Body of pancreas (tissue), 4 donors: Measurements from ENCODE around the gene NCR2.

Experiments used
- POLR2A ChIP-seq, 3 donors: fragments of 450-650 bp; IDR thresholded peaks; one replicate each; pipeline ENCODE4 v1.6.1; 2016; ENCODE audit warnings: antibody characterized with exemption in 3 of 3, mild to moderate bottlenecking in 2 of 3
- TF ChIP-seq, protein P1 (sequence below), 7 experiments: fragments of 450-650 bp in 4 of 7; fragments of 200-600 bp in 3 of 7; sonication (generic) in 3 of 7; IDR thresholded peaks; one replicate each; pipeline ENCODE4 v1.5.1; 2016 to 2019; ENCODE audit warnings: antibody characterized with exemption in 7 of 7

DNA sequence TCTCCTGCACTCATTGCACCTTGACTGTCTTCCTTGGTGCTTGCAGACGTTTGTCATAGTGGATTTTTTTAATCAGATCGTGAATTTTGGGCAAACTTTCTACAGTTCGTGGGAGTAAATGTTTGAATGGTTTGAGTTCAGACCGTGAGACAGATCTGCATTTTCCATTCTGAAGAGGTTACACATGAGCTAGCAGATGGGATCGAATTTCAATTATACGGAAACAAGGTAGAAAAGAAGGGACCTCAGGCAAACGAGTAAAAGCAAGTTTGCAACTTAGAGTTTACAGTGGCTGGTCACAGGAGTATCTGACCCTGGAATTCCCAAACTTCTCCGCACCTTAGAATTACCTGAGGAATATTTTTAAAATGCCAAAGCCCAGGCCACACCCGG is 17.2 kb upstream of the NCR2 start:
- TF ChIP-seq, protein P1, sequence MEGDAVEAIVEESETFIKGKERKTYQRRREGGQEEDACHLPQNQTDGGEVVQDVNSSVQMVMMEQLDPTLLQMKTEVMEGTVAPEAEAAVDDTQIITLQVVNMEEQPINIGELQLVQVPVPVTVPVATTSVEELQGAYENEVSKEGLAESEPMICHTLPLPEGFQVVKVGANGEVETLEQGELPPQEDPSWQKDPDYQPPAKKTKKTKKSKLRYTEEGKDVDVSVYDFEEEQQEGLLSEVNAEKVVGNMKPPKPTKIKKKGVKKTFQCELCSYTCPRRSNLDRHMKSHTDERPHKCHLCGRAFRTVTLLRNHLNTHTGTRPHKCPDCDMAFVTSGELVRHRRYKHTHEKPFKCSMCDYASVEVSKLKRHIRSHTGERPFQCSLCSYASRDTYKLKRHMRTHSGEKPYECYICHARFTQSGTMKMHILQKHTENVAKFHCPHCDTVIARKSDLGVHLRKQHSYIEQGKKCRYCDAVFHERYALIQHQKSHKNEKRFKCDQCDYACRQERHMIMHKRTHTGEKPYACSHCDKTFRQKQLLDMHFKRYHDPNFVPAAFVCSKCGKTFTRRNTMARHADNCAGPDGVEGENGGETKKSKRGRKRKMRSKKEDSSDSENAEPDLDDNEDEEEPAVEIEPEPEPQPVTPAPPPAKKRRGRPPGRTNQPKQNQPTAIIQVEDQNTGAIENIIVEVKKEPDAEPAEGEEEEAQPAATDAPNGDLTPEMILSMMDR (IDR thresholded peaks at IDR 0.05) = no peak
- TF ChIP-seq POLR2A (IDR thresholded peaks at IDR 0.05) = no peak
